Naive thymus-derived CD8-positive, alpha-beta T cell (primary cell): Measurements from ENCODE around the gene KIAA0825. TPM values are rescaled to one million over a fixed set of nuclear protein-coding genes. Genes with fewer than 3 reads are reported as not detected.

ENCODE experiments used
- ATAC-seq, 2 donors: fragments of 150-1000 bp; cut with Tn5 transposase in 1 of 2; sonication (Bioruptor Pico), chemical (Tn5 transposase) in 1 of 2; 1 replicate in 1 of 2; 2 replicates in 1 of 2; pipeline ENCODE4 v1.10.0; 2021; ENCODE audit warnings: mild to moderate bottlenecking in 2 of 2, moderate library complexity in 2 of 2
- POLR2A ChIA-PET: fragments of 350-600 bp; sonication (Branson Sonifier 250); formaldehyde crosslinking; loops from one replicate; lab custom pipeline; 2021; ENCODE audit warnings: antibody characterized with exemption; lab: Charles Lee
- DNase-seq, 10 donors: peaks; one replicate each; pipeline versions ENCODE4 v3.0.0 to v3.0.0-alpha.2; 2020 to 2022
- H3K27ac Mint-ChIP-seq, 10 donors: one replicate each; pipeline ENCODE4 v1.8.0; 2020 to 2022; ENCODE audit warnings: mild to moderate bottlenecking in 10 of 10, mixed read lengths in 10 of 10, moderate library complexity in 4 of 10, inconsistent platforms in 1 of 10
- H3K27me3 Mint-ChIP-seq, 5 donors: one replicate each; pipeline ENCODE4 v1.8.0; 2021 to 2022; ENCODE audit warnings: mixed read lengths in 5 of 5
- H3K36me3 Mint-ChIP-seq, 3 donors: one replicate each; pipeline ENCODE4 v1.8.0; 2020 to 2022; ENCODE audit warnings: mixed read lengths in 3 of 3, mild to moderate bottlenecking in 2 of 3, inconsistent platforms in 1 of 3
- H3K4me1 Mint-ChIP-seq, 4 donors: one replicate each; pipeline ENCODE4 v1.8.0; 2021 to 2022; ENCODE audit warnings: mixed read lengths in 4 of 4
- H3K4me3 Mint-ChIP-seq, 10 donors: one replicate each; pipeline ENCODE4 v1.8.0; 2020 to 2022; ENCODE audit warnings: mild to moderate bottlenecking in 10 of 10, mixed read lengths in 10 of 10, moderate library complexity in 6 of 10, inconsistent platforms in 1 of 10
- H3K9me3 Mint-ChIP-seq, 9 donors: one replicate each; pipeline ENCODE4 v1.8.0; 2020 to 2022; ENCODE audit warnings: mixed read lengths in 9 of 9, mild to moderate bottlenecking in 3 of 9, inconsistent platforms in 1 of 9, moderate library complexity in 1 of 9
- polyA plus RNA-seq, 3 donors: library from polyadenylated mRNA; unstranded; fragments of 300-500 nt; fragmentation: Illumina TruSeq; gene quantifications; one replicate each; pipeline ENCODE4 v1.2.3, GENCODE V29; 2021
- total RNA-seq, 8 experiments: library from RNA in 2 of 8; stranded (reverse) in 2 of 8; gene quantifications; one replicate each; pipeline ENCODE4 v1.2.3 and lab custom pipeline; 2021 to 2026

KIAA0825 gene
- total and polyA plus RNA-seq, 5 experiments from 2014 or later: 0.74 to 1.6 (median 1.1) TPM

GRCh38 chr5:94217745-94218144, 400.7 kb downstream of the KIAA0825 start:
- DNase-seq (no peak), ATAC-seq (no peak)
- no peaks in the 10 kb centered on the region for H3K4me1 Mint-ChIP-seq
- H3K27ac Mint-ChIP-seq: no peak overlapping the region
- H3K4me3 Mint-ChIP-seq: no peak overlapping the region
- peaks cover 0 to 4% (median 0%) of the 10 kb centered on the region in 5 donors for H3K27me3 Mint-ChIP-seq
- peaks cover 0 to 5% (median 0%) of the 10 kb centered on the region in 3 donors for H3K36me3 Mint-ChIP-seq
- POLR2A ChIA-PET: no interaction called here
- no peaks in the 10 kb centered on the region for H3K9me3 Mint-ChIP-seq

DNA sequence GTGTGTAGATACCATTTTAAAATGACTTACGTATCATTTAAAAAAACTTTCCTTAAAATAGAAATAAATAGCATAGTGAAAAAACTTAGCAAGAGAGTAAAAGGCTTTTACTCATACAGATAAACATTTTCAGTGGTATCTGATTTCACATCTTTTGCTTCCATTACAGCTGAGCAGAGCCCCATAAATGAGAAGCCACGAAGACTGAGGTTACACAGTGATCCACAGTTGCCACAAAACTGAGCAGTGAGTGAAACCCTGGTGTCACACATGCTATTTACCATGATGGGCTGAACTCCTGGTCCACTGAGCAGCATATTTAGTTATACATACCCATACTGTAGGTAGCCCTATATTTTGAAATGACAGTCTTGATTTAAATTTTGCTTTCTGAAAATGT, 401.2 kb downstream of the KIAA0825 start:
- POLR2A ChIA-PET: no interaction called here
- no peaks in the 10 kb centered on the region for H3K4me1 Mint-ChIP-seq
- H3K36me3 Mint-ChIP-seq: peaks cover 0 to 5% (median 0%) of the 10 kb centered on the region in 3 donors
- H3K4me3 Mint-ChIP-seq: no peak overlapping the region
- ATAC-seq: no peak
- H3K27ac Mint-ChIP-seq: no peak overlapping the region
- H3K9me3 Mint-ChIP-seq: no peaks in the 10 kb centered on the region
- no peak for DNase-seq
- H3K27me3 Mint-ChIP-seq: peaks cover 0 to 4% (median 0%) of the 10 kb centered on the region in 5 donors

DNA sequence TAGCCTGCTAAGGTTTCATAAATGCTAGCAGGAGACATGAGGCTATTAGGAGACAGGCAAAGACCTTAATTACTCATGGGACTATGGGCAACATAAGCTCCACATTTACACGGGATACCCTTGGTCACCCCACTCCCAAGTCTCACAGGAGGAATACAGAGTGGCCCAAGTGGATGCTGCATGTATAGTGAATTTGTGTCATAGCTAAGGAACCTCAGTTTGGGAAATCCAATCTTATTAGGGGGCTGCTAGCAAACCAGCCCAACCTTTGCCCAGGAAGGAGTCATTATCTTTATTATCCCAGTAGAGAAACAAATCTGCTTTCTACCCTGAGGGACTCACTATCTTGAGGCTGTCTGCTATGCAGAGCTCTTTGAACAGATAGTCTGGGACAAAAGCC, 405.9 kb downstream of the KIAA0825 start:
- Mint-ChIP-seq H3K4me3 (no peak overlapping the region), H3K9me3 (no peaks in the 10 kb centered on the region), H3K36me3 (peaks cover 0 to 5% (median 0%) of the 10 kb centered on the region in 3 donors), H3K4me1 (no peaks in the 10 kb centered on the region), H3K27me3 (peaks cover 0 to 4% (median 2%) of the 10 kb centered on the region in 5 donors), H3K27ac (no peak overlapping the region)
- DNase-seq: no peak
- POLR2A ChIA-PET: no interaction called here
- ATAC-seq: no peak

DNA sequence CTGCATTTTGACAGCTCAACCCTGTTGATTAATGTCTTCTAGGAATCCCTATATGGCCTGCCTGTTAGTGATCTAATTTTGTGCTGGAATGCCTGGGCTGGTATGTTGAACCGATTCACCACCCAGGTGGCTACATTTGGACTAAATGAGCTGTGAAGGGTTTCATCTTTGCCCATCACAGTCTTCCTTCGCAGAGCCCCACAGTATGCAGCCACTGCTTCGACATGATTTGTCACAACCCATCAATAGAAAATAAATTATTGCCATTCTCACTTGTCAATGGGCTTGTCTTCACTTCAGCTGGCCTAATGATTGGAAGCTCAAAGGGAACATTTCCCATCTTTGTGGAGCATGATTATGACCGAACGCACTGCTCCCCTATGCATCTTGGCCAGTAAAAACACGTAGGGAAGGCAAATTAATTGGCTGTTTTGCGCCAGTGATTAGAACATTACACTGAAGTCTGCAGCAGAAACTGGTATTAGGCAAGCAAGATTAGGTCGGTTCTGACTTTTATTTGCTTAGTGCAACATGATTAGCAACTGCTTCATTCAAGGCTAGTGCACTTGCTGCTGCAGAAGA, 408.5 kb downstream of the KIAA0825 start:
- peaks cover 0 to 3% (median 0%) of the 10 kb centered on the region in 5 donors for H3K27me3 Mint-ChIP-seq
- H3K9me3 Mint-ChIP-seq: no peaks in the 10 kb centered on the region
- POLR2A ChIA-PET: no interaction called here
- no peaks in the 10 kb centered on the region for H3K4me1 Mint-ChIP-seq
- ATAC-seq (no peak), DNase-seq (no peak)
- H3K4me3 Mint-ChIP-seq: no peak overlapping the region
- H3K27ac Mint-ChIP-seq: no peak overlapping the region
- peaks cover 0 to 2% (median 0%) of the 10 kb centered on the region in 3 donors for H3K36me3 Mint-ChIP-seq

- DNase-seq: no peak
- POLR2A ChIA-PET: no interaction called here
- H3K4me1 Mint-ChIP-seq: no peaks in the 10 kb centered on the region
Measured at GRCh38 chr5:94209272-94209671, 409.1 kb downstream of the KIAA0825 start.

DNA sequence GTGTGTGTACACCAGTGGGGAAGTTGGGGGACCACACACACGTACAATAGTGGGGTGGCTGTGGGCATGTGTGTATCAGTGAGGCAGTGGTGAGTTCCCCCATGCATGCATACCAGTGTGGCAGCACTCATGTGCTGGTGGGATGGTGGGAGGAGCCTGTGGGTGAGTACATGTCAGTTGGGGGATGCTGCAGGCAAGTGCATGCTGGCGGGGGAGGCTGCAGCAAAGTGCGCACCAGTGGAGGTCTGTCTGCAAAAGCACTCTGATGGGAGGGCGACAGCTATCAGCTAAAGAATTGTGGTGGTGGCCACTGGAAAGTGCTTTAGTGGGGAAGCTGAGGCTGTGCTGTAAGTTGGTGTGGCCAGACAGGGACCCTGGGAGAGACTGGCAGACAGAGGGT, 418.8 kb downstream of the KIAA0825 start:
- DNase-seq (no peak), ATAC-seq (no peak)
- POLR2A ChIA-PET: no interaction called here
- Mint-ChIP-seq H3K36me3 (no peaks in the 10 kb centered on the region), H3K27me3 (peaks cover 0 to 10% (median 3%) of the 10 kb centered on the region in 5 donors), H3K9me3 (no peaks in the 10 kb centered on the region), H3K27ac (peak overlapping the region in 1 of 10 donors; percentile 19), H3K4me1 (no peaks in the 10 kb centered on the region), H3K4me3 (no peak overlapping the region)

More at GRCh38 chr5:94209272-94209671, 409.1 kb downstream of the KIAA0825 start:
- no peak overlapping the region for H3K4me3 Mint-ChIP-seq
- no peak for ATAC-seq
- no peaks in the 10 kb centered on the region for H3K9me3 Mint-ChIP-seq
- peaks cover 0 to 3% (median 0%) of the 10 kb centered on the region in 5 donors for H3K27me3 Mint-ChIP-seq
- H3K27ac Mint-ChIP-seq: no peak overlapping the region
- no peaks in the 10 kb centered on the region for H3K36me3 Mint-ChIP-seq

DNA sequence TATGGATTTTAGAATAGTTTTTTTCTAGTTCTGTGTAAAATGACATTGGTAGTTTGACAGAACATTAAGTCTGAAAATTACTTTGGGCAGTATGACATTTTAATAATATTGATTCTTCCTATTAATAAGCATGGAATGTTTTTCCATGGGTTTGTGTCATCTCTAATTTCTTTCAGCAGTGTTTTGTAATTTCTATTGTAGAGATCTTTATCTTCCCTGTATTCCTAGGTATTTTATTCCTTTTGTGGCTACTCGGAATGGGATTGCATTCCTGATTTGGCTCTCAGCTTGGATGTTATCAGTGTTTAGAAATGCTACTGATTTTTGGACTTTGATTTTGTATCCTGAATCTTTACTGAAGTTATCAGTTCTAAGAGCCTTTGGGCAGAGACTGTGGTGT, 420.4 kb downstream of the KIAA0825 start:
- Mint-ChIP-seq H3K27ac (no peak overlapping the region), H3K4me1 (no peaks in the 10 kb centered on the region), H3K36me3 (no peaks in the 10 kb centered on the region), H3K4me3 (no peak overlapping the region), H3K27me3 (peaks cover 0 to 10% (median 3%) of the 10 kb centered on the region in 5 donors), H3K9me3 (no peaks in the 10 kb centered on the region)
- ATAC-seq (no peak), DNase-seq (no peak)
- POLR2A ChIA-PET: no interaction called here

DNA sequence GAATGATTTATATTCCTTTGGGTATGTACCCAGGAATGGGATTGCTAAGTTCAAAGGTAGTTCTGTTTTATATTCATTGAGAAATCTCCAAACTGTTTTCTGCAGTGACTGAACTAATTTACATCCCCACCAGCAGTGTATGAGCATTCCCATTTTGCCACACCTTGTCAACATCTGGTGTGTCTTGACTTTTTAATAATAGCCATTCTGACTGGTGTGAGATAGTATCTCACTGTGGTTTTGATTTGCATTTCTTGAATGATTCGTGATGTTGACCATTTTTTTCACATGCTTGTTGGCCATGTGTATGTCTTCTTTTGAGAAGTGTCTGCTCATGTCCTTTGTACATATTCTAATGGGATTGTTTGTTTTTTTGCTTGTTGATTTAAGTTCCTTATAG, 421.5 kb downstream of the KIAA0825 start:
- DNase-seq (no peak), ATAC-seq (no peak)
- Mint-ChIP-seq H3K27ac (no peak overlapping the region), H3K36me3 (no peaks in the 10 kb centered on the region), H3K27me3 (peaks cover 0 to 9% (median 3%) of the 10 kb centered on the region in 5 donors), H3K4me1 (no peaks in the 10 kb centered on the region), H3K4me3 (no peak overlapping the region), H3K9me3 (no peaks in the 10 kb centered on the region)
- POLR2A ChIA-PET: no interaction called here

DNA sequence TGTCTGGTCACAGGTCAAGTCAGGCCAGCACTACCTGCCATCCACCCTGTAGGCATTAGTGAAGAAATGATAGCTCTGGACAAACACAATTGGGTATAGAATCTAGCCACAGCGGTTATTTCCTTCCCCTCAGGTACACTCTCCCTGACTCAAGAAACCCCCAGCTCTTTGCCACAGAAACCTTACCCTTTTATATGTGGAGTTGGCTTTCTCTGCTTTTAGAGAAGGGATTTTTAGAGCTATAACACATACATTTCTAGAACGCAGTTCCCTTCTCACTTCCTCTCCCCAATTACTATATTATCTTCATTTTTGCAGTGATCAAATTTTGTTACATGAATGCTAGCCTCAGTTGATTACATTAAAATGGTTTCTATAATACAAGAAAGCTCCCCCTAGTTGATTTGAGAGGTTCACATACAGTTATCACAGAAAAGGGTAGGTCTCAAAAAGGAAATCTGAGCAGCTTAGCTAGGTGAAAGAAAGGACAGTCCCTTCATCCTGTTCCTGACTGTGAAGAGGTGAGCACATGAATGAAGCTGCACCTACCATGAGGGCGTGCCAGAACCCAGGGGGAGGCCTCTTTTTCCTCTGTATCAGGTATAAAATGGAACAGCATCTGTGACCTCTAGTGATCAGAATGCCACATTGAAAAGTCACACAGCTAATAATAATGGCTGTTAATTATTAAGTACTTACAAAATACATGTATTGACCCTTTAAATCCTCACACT, 425.6 kb downstream of the KIAA0825 start:
- Mint-ChIP-seq H3K36me3 (peaks cover 0 to 6% (median 0%) of the 10 kb centered on the region in 3 donors), H3K9me3 (peaks cover 0 to 12% (median 3%) of the 10 kb centered on the region in 9 donors), H3K4me3 (no peak overlapping the region), H3K27me3 (peaks cover 0 to 1% (median 0%) of the 10 kb centered on the region in 5 donors), H3K27ac (no peak overlapping the region), H3K4me1 (no peaks in the 10 kb centered on the region)
- DNase-seq (no peak), ATAC-seq (no peak)
- POLR2A ChIA-PET: no interaction called here

- H3K36me3 Mint-ChIP-seq: peaks cover 0 to 12% (median 0%) of the 10 kb centered on the region in 3 donors
- H3K27me3 Mint-ChIP-seq: peaks cover 2 to 9% (median 4%) of the 10 kb centered on the region in 5 donors
- no peak for DNase-seq
- H3K4me1 Mint-ChIP-seq: no peaks in the 10 kb centered on the region
- POLR2A ChIA-PET: no interaction called here
- ATAC-seq: no peak
- peaks cover 0 to 16% (median 3%) of the 10 kb centered on the region in 9 donors for H3K9me3 Mint-ChIP-seq
- H3K27ac Mint-ChIP-seq: no peak overlapping the region
- H3K4me3 Mint-ChIP-seq: no peak overlapping the region
Measured at GRCh38 chr5:94191604-94192003, 426.8 kb downstream of the KIAA0825 start.

- Mint-ChIP-seq H3K27me3 (peaks cover 4 to 11% (median 5%) of the 10 kb centered on the region in 5 donors), H3K4me1 (no peaks in the 10 kb centered on the region), H3K27ac (no peak overlapping the region), H3K36me3 (peaks cover 0 to 13% (median 0%) of the 10 kb centered on the region in 3 donors), H3K9me3 (peaks cover 0 to 16% (median 3%) of the 10 kb centered on the region in 9 donors), H3K4me3 (no peak overlapping the region)
- POLR2A ChIA-PET: no interaction called here
- DNase-seq (no peak), ATAC-seq (no peak)
Measured at GRCh38 chr5:94188725-94189124, 429.7 kb downstream of the KIAA0825 start.

DNA sequence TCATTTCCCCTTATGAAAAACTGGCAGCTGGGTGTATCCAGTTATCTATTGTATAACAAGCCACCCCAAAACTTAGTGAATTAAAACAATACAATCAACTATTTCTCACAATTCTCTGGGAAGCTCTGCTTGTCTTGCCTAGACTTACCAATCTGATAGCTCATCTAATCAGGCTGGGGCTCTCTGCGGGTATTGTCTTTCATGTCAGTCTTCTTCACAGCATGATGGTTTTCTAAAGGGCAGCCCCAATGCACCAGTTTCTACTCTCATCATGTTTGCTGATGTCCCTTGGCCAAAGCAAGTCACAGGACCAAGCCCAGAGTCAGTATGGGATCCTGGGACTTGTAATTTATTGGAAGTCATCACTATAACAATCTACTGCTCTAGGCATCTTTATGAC, 433.5 kb downstream of the KIAA0825 start:
- Mint-ChIP-seq H3K27me3 (peaks cover 4 to 11% (median 6%) of the 10 kb centered on the region in 5 donors), H3K36me3 (peaks cover 0 to 13% (median 0%) of the 10 kb centered on the region in 3 donors), H3K4me3 (no peak overlapping the region), H3K4me1 (peaks cover 0 to 2% (median 0%) of the 10 kb centered on the region in 4 donors), H3K9me3 (peaks cover 0 to 16% (median 3%) of the 10 kb centered on the region in 9 donors), H3K27ac (no peak overlapping the region)
- POLR2A ChIA-PET: no interaction called here
- DNase-seq (no peak), ATAC-seq (no peak)

DNA sequence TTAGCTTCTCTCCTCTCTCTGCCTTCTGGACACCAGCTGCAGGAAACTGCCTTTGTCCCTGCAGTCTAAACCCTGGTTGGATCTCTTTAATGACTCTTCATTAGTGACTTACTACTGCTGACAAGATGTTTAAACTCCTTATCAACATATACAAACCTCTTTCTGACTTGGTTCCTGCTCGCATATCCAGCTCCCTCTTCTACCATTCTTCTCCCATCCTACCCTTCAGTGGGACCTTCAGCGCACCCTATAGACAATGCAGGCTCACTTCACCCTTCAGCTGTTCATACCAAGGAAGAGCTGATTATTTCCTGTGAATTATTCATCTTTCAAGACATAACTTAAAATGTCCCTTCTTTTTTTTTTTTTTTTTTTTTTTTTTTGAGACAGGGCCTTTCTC, 436.5 kb downstream of the KIAA0825 start:
- peaks cover 0 to 4% (median 0%) of the 10 kb centered on the region in 3 donors for H3K36me3 Mint-ChIP-seq
- peaks cover 0 to 2% (median 0%) of the 10 kb centered on the region in 4 donors for H3K4me1 Mint-ChIP-seq
- no peak overlapping the region for H3K27ac Mint-ChIP-seq
- no peak for ATAC-seq
- POLR2A ChIA-PET: no interaction called here
- peaks cover 0 to 4% (median 0%) of the 10 kb centered on the region in 9 donors for H3K9me3 Mint-ChIP-seq
- peaks cover 1 to 5% (median 4%) of the 10 kb centered on the region in 5 donors for H3K27me3 Mint-ChIP-seq
- DNase-seq: no peak
- no peak overlapping the region for H3K4me3 Mint-ChIP-seq
